Upper lobe of left lung (tissue), 6 donors: ENCODE data around the gene MTCL1. TPM values are rescaled to one million over a fixed set of nuclear protein-coding genes. Genes with fewer than 3 reads are reported as not detected.

ENCODE experiments used
- ATAC-seq, 2 donors: fragments of 200-7000 bp; cut with Tn5 transposase; one replicate each; pipeline ENCODE4 v1.9.1; 2022; ENCODE audit warnings: mild to moderate bottlenecking in 2 of 2, moderate library complexity in 2 of 2; ENCODE audit not compliant: low FRiP score in 2 of 2
- DNase-seq, 2 donors: peaks; one replicate each; pipeline ENCODE4 v3.0.0-alpha.2; 2019 to 2020
- H3K27ac ChIP-seq, 4 donors: fragments of 200-600 bp; sonication (generic); one replicate each; pipeline ENCODE4 v1.5.1; 2016 to 2019
- H3K27me3 ChIP-seq, 4 donors: fragments of 200-600 bp; sonication (generic); one replicate each; pipeline ENCODE4 v1.5.1; 2017 to 2019
- H3K36me3 ChIP-seq, 4 donors: fragments of 200-600 bp; sonication (generic); one replicate each; pipeline ENCODE4 v1.5.1; 2016 to 2019
- H3K4me1 ChIP-seq, 4 donors: fragments of 200-600 bp; sonication (generic); one replicate each; pipeline ENCODE4 v1.5.1; 2018 to 2019
- H3K4me3 ChIP-seq, 4 donors: fragments of 200-600 bp; sonication (generic); one replicate each; pipeline ENCODE4 v1.5.1; 2017 to 2019; ENCODE audit warnings: mild to moderate bottlenecking in 2 of 4, moderate library complexity in 1 of 4
- H3K9me3 ChIP-seq, 4 donors: fragments of 200-600 bp; sonication (generic); one replicate each; pipeline ENCODE4 v1.5.1; 2018 to 2019
- CTCF ChIP-seq, 6 experiments: fragments of 450-650 bp in 4 of 6; fragments of 200-600 bp in 2 of 6; sonication (generic) in 2 of 6; IDR thresholded peaks; one replicate each; pipeline ENCODE4 v1.5.1; 2016 to 2019; ENCODE audit warnings: antibody characterized with exemption in 6 of 6
- EP300 ChIP-seq, 4 donors: sonication (generic); formaldehyde crosslinking; IDR thresholded peaks; one replicate each; pipeline ENCODE4 v1.5.1; 2017; ENCODE audit warnings: antibody characterized with exemption in 4 of 4, control low read depth in 2 of 4
- POLR2A ChIP-seq, 4 donors: fragments of 450-650 bp; IDR thresholded peaks; one replicate each; pipeline ENCODE4 v1.5.1; 2016 to 2017; ENCODE audit warnings: antibody characterized with exemption in 4 of 4, mild to moderate bottlenecking in 2 of 4
- POLR2AphosphoS5 ChIP-seq, 2 donors: sonication (generic); formaldehyde crosslinking; IDR thresholded peaks; one replicate each; pipeline ENCODE4 v1.5.1; 2017; ENCODE audit warnings: antibody characterized with exemption in 2 of 2
- WGBS, 2 donors: methylation state at CpG; one replicate each; pipeline ENCODE4 v1.1.5; 2017 to 2018; 5-methylcytosine and 5-hydroxymethylcytosine counted together
- total RNA-seq, 6 donors: library from RNA; depleted of rRNA in 4 of 6; stranded (reverse); fragments of >200 nt in 4 of 6; gene quantifications; one replicate each; pipeline versions ENCODE4 v1.1.0 to v1.2.1, GENCODE V29; 2016 to 2021
- donor health status: DM: no; HTN: no; CAD: no; lungs with moderate emphysema.
- donor health status: DM: no; HTN: yes; CAD: no; lungs with severe emphysema.

The MTCL1 gene
- total RNA-seq, 6 donors from 2014 or later: 4.5 to 17.9 (median 8.1) TPM

- Histone ChIP-seq H3K27ac (no peak overlapping the region), H3K4me1 (peaks cover 17 to 21% (median 19%) of the 10 kb centered on the region in 4 donors), H3K4me3 (no peak overlapping the region), H3K36me3 (no peaks in the 10 kb centered on the region), H3K9me3 (no peaks in the 10 kb centered on the region), H3K27me3 (peaks cover 0 to 8% (median 6%) of the 10 kb centered on the region in 4 donors)
- DNase-seq (peak in 1 of 2 donors; percentile 9), ATAC-seq (no peak)
- WGBS, 2 donors: 69 to 88% methylated on average over 3 to 9 of the region's 9 CpGs
- TF ChIP-seq POLR2AphosphoS5 (IDR thresholded peaks at IDR 0.05) (no peak), CTCF (IDR thresholded peaks at IDR 0.05) (no peak), POLR2A (IDR thresholded peaks at IDR 0.05) (no peak), EP300 (IDR thresholded peaks at IDR 0.05) (no peak)
Observed at GRCh38 chr18:8701546-8702118, 3.7 kb upstream of the MTCL1 start.

- Histone ChIP-seq H3K27ac (no peak overlapping the region), H3K4me1 (peaks cover 23 to 28% (median 26%) of the 10 kb centered on the region in 4 donors), H3K4me3 (no peak overlapping the region), H3K9me3 (no peaks in the 10 kb centered on the region), H3K27me3 (peaks cover 0 to 13% (median 10%) of the 10 kb centered on the region in 4 donors), H3K36me3 (no peaks in the 10 kb centered on the region)
- DNase-seq (no peak), ATAC-seq (no peak)
- TF ChIP-seq CTCF (IDR thresholded peaks at IDR 0.05) (no peak), EP300 (IDR thresholded peaks at IDR 0.05) (no peak), POLR2AphosphoS5 (IDR thresholded peaks at IDR 0.05) (no peak), POLR2A (IDR thresholded peaks at IDR 0.05) (no peak)
Observed at GRCh38 chr18:8702668-8703067, 2.7 kb upstream of the MTCL1 start.

GRCh38 chr18:8703092-8703709 is 2.2 kb upstream of the MTCL1 start:
- 33 to 49% methylated on average over 13 to 25 of the region's 25 CpGs for WGBS, 2 donors

GRCh38 chr18:8703781-8704301 is 1.5 kb upstream of the MTCL1 start:
- DNase-seq (peak in 1 of 2 donors; percentile 20), ATAC-seq (peak in 1 of 2 donors; percentile 35)
- peak overlapping the region in 3 of 4 donors; percentile 71 to 96 (median 78) for H3K4me3 ChIP-seq
- WGBS, 2 donors: 47 to 49% methylated on average over 16 of the region's 16 CpGs
- peaks cover 0 to 13% (median 10%) of the 10 kb centered on the region in 4 donors for H3K27me3 ChIP-seq
- peak overlapping the region in 2 of 4 donors; percentile 86 for H3K27ac ChIP-seq
- no peak for TF ChIP-seq POLR2AphosphoS5 (IDR thresholded peaks at IDR 0.05)
- TF ChIP-seq CTCF (IDR thresholded peaks at IDR 0.05): no peak
- no peak for TF ChIP-seq EP300 (IDR thresholded peaks at IDR 0.05)
- TF ChIP-seq POLR2A (IDR thresholded peaks at IDR 0.05): no peak
- H3K4me1 ChIP-seq: peaks cover 23 to 28% (median 26%) of the 10 kb centered on the region in 4 donors
- H3K9me3 ChIP-seq: no peaks in the 10 kb centered on the region
- H3K36me3 ChIP-seq: no peaks in the 10 kb centered on the region

More at GRCh38 chr18:8703092-8703709, 2.2 kb upstream of the MTCL1 start:
- peak; percentile 8 to 73 for DNase-seq
- no peak for ATAC-seq
- Histone ChIP-seq H3K4me1 (peaks cover 23 to 28% (median 26%) of the 10 kb centered on the region in 4 donors), H3K9me3 (no peaks in the 10 kb centered on the region), H3K36me3 (no peaks in the 10 kb centered on the region), H3K27ac (no peak overlapping the region), H3K27me3 (peaks cover 0 to 13% (median 10%) of the 10 kb centered on the region in 4 donors), H3K4me3 (no peak overlapping the region)
- TF ChIP-seq EP300 (IDR thresholded peaks at IDR 0.05) (no peak), POLR2AphosphoS5 (IDR thresholded peaks at IDR 0.05) (no peak), CTCF (IDR thresholded peaks at IDR 0.05) (no peak), POLR2A (IDR thresholded peaks at IDR 0.05) (no peak)
